LNCaP clone FGC (cell line): ENCODE results near the gene BCAS3.
A peak's percentile ranks its signal among the peaks of the same experiment; 100 is the strongest.
"Not testable (repeated sequence)": the region's sequence is repeated elsewhere in the genome, so short reads cannot be mapped to it uniquely, and the experiment has no call there.

Experiments used
- DNase-seq: peaks from one replicate; pipeline ENCODE4 v3.0.0-alpha.2; 2011; ENCODE audit warnings: low read depth
- H3K4me3 ChIP-seq: 2 replicates; pipeline ENCODE4 v1.5.1; 2011; ENCODE audit warnings: mild to moderate bottlenecking, low read depth, low read length, control low read depth
- TF ChIP-seq, protein P1 (sequence below): IDR thresholded peaks from 2 replicates; pipeline ENCODE4 v1.5.1; 2012; ENCODE audit warnings: mild to moderate bottlenecking; ENCODE audit not compliant: control insufficient read depth, insufficient read depth; ENCODE audit errors: extremely low read depth

The BCAS3 gene

GRCh38 chr17:60769327-60769726, 91.7 kb downstream of the BCAS3 start:
- TF ChIP-seq, protein P1, sequence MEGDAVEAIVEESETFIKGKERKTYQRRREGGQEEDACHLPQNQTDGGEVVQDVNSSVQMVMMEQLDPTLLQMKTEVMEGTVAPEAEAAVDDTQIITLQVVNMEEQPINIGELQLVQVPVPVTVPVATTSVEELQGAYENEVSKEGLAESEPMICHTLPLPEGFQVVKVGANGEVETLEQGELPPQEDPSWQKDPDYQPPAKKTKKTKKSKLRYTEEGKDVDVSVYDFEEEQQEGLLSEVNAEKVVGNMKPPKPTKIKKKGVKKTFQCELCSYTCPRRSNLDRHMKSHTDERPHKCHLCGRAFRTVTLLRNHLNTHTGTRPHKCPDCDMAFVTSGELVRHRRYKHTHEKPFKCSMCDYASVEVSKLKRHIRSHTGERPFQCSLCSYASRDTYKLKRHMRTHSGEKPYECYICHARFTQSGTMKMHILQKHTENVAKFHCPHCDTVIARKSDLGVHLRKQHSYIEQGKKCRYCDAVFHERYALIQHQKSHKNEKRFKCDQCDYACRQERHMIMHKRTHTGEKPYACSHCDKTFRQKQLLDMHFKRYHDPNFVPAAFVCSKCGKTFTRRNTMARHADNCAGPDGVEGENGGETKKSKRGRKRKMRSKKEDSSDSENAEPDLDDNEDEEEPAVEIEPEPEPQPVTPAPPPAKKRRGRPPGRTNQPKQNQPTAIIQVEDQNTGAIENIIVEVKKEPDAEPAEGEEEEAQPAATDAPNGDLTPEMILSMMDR: no peak
- no peak for DNase-seq
- no peak overlapping the region for H3K4me3 ChIP-seq

- TF ChIP-seq, protein P1: no peak
- H3K4me3 ChIP-seq: no peak overlapping the region
- DNase-seq: no peak
Measured at GRCh38 chr17:60770946-60771422, 93.3 kb downstream of the BCAS3 start.

GRCh38 chr17:60771621-60772020, 94.0 kb downstream of the BCAS3 start:
- not testable (repeated sequence) for H3K4me3 ChIP-seq, DNase-seq

GRCh38 chr17:60773552-60773951, 95.9 kb downstream of the BCAS3 start:
- TF ChIP-seq, protein P1: no peak
- no peak overlapping the region for H3K4me3 ChIP-seq
- no peak for DNase-seq

- DNase-seq: no peak
- H3K4me3 ChIP-seq: no peak overlapping the region
- TF ChIP-seq, protein P1: no peak
Measured at GRCh38 chr17:60781880-60782412, 104.3 kb downstream of the BCAS3 start.

GRCh38 chr17:60782742-60783141, 105.1 kb downstream of the BCAS3 start:
- no peak for DNase-seq
- no peak overlapping the region for H3K4me3 ChIP-seq
- TF ChIP-seq, protein P1: no peak

GRCh38 chr17:60790205-60790604, 112.6 kb downstream of the BCAS3 start:
- TF ChIP-seq, protein P1: no peak
- H3K4me3 ChIP-seq: no peak overlapping the region
- DNase-seq: peak; percentile 14
